LoVo (cell line): ENCODE data around the gene OR2T5.
"Not testable (repeated sequence)": the region's sequence is repeated elsewhere in the genome, so short reads cannot be mapped to it uniquely, and the experiment has no call there.

Experiments used
- DNase-seq: peaks from one replicate; pipeline ENCODE4 v3.0.0-alpha.2; 2016; ENCODE audit warnings: low spot score

The OR2T5 gene, protein sequence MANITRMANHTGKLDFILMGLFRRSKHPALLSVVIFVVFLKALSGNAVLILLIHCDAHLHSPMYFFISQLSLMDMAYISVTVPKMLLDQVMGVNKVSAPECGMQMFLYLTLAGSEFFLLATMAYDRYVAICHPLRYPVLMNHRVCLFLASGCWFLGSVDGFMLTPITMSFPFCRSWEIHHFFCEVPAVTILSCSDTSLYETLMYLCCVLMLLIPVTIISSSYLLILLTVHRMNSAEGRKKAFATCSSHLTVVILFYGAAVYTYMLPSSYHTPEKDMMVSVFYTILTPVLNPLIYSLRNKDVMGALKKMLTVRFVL

DNA sequence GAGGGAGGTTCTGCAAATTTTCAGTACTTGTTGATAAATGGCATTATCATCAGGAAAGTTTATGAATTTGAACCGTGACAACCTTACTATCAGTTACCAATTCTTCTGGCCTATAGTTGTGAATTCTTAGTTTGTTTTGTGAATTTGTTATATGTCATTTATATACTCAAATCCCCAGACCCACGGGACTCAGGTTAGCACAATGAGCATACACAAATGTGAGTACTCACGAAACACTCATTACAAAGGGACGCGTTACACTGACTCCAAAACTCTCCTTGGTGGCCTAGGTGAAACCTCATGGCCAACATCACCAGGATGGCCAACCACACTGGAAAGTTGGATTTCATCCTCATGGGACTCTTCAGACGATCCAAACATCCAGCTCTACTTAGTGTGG, at the start of gene OR2T5:
TSS of gene OR2T5 (plus strand) at position 301 of the 400 bp plus-strand sequence. CDS start at position 301, 0 bp downstream.
- not testable (repeated sequence) for DNase-seq

- DNase-seq: not testable (repeated sequence)
Observed at GRCh38 chr1:248438668-248439067, 49.7 kb upstream of the OR2T5 start.

GRCh38 chr1:248439283-248439682, 49.1 kb upstream of the OR2T5 start:
- DNase-seq: not testable (repeated sequence)

- not testable (repeated sequence) for DNase-seq
Observed at GRCh38 chr1:248442500-248443277, 45.7 kb upstream of the OR2T5 start.

DNA sequence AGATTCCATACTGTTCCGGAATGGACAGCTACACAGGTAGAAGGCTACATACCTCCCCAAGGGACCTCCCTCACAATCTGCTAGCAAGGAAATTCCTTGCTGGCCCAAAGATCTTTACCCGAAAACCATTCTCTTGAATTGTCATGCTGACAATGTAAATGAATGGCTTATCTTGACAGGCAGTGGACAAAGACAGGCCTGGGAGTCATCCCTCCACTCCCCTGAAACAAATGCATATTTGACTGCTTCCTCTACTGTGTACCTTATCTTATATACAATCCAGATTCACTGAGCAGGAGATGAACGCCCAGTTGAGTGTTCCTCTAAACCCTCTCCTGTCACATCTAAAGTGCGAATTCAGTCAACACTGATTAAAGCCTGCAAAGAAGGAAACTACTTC, 43.8 kb upstream of the OR2T5 start:
- DNase-seq: not testable (repeated sequence)

- not testable (repeated sequence) for DNase-seq
Observed at GRCh38 chr1:248445399-248445798, 43.0 kb upstream of the OR2T5 start, which contains the start of gene OR2T2. Gene OR2T2, plus strand, starts transcription at chr1:248445637. Its CDS starts 7,161 bp downstream, at chr1:248452798.

DNA sequence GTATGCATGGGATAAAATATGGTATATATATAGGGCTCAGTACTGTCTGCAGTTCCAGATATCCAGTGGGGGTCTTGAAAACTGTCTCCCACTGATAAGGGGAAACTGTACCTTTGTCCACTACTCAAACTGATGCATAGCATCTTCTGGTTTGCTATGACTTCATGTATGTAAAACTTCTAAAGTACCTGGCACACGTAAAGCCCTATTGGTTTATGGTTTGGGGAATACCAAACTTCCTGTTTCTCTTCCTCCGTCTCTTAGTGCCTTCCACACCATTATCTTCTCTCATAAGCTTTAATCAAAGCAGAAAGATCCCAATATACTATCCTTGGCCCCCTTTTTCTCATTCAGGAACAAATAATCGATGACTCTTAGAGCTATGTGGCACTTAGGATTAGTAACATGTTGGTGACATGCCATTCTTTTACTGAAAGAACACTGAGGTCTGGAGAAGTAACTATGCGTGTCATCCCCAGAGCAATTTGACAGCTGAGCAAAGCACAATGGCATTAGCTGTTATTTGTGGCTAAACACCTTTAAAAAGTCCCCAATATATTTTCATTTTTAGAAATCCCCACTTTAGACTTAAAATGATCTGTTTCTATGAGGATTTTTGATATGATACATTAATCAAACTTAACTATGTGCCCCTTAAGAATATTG, 39.8 kb upstream of the OR2T5 start:
- not testable (repeated sequence) for DNase-seq

DNA sequence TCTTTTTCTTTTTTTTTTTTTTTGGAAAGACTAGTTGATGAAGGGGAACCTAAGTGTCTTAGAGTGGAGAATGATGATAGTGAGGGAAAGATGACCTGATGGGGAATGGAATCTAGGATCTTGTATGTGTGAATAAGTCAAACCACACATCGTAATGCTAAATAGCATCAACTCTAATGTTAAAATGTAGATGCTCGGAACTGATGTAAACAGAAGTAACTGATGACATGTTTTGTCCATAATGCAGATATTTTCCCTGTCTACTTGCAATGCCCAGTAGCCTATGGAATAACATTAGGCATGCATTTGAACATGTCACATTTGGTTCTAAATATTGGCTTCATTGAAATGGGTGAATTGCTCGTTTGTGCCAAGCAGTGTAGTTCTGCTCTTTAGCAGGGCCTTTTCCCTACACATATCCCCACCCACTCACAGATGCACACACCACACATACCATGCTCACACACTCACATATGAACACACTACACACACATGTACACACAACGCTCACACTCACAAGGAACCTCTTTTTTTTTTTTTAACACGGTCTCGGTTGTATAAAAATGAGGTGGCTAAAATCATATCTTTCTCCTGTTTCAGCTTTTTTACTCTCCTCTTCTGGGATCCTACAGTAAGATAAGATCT, 38.4 kb upstream of the OR2T5 start:
- not testable (repeated sequence) for DNase-seq

DNA sequence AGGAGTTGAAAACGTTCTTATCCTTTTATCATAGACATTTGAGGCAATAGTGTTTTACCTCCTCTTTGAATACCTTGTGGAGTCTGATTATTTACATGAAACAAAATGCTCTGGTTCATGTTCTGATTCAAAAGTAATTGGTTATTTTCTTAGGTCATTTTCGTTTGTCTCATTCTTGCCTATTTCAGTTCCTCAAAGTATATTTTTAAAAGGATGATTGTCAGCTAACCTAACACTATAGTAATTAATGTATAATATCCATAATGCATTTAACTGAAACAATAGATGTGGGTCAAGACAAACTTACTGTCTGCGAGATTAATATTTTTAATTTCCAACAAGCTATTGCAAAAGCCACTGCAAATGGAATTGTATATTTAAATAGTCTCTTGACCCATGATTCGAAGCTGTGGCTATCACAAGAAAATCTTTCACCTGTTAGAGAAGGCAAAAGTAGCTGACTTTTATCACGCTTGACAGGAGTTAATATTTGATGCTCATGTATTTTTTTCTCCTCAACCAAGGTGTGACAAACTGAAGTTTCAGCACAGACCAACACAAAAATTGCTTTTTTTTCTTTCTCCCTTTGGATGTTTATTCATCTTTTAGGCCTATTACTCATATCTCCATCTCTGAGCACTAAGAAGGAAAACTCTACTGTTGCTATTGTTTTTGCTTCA, 37.8 kb upstream of the OR2T5 start:
- not testable (repeated sequence) for DNase-seq

- not testable (repeated sequence) for DNase-seq
Observed at GRCh38 chr1:248453619-248454018, 34.8 kb upstream of the OR2T5 start.

GRCh38 chr1:248455045-248455444, 33.3 kb upstream of the OR2T5 start:
- DNase-seq: not testable (repeated sequence)

DNA sequence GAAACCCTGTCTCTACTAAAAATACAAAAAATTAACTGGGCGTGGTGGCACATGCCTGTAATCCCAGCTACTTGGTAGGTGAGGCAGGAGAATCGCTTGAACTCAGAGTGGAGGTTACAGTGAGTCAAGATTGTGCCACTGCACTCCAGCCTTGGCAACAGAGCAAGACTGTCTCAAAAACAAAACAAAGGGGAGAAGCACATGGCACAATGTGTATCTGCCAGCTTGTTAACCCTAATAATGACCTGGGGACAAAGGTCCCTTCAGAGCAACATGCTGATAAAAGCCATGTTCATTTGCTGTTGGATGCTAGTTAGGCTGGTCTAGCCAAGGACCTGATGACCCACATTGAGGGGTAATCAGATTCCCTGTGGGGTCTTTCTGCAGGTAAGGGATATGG, 31.8 kb upstream of the OR2T5 start:
- DNase-seq: not testable (repeated sequence)

GRCh38 chr1:248459117-248459516, 29.3 kb upstream of the OR2T5 start:
- DNase-seq: not testable (repeated sequence)

- no peak for DNase-seq
Observed at GRCh38 chr1:248471154-248471553, 17.2 kb upstream of the OR2T5 start.

DNA sequence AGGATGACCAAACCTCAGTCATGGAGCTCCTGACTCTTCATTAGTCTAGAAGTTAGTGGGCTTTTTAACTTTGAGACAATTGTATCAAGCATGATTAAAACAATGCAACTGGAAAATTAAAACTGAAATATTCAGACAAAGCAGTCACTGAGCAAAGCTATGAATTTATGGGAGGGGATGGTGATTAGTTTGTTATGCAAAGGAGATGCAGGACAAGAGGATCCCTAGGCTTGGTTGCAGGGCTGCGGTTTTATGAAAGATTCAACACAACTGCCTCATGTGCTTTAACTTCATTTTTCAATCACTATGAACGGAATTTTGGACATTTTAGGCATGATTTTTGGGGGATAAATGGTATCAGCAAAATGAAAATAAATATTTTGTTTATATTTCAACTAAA, 16.3 kb upstream of the OR2T5 start:
- DNase-seq: not testable (repeated sequence)

- DNase-seq: not testable (repeated sequence)
Observed at GRCh38 chr1:248473051-248473450, 15.3 kb upstream of the OR2T5 start, which contains the start of gene OR2T3. Gene OR2T3, plus strand, starts transcription at chr1:248473351. Its CDS starts 0 bp downstream, at chr1:248473351.

DNA sequence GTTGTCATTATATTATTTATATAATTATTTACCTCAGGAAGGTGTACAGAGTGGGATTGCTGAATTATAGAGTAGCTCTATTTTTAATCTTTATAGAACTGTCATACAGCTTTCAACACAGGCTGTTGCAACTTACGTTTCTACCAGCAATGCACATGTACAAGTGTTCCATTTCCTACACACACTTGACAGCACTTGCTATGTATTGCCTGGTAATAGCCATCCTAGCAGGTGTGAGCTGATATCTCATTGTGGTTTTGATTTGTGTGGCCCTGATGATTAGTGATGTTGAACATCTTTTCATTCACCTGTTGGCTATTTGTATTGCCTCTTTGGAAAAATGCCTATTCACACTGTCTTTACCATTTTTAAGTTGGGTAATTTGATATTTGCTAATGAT, 12.7 kb upstream of the OR2T5 start:
- not testable (repeated sequence) for DNase-seq

GRCh38 chr1:248481686-248482579, 6.5 kb upstream of the OR2T5 start:
- not testable (repeated sequence) for DNase-seq

GRCh38 chr1:248496661-248497060, 8.3 kb downstream of the OR2T5 start:
- DNase-seq: not testable (repeated sequence)
